Measurements from ENCODE around the gene NCBP3.
"Not testable (repeated sequence)": the region's sequence is repeated elsewhere in the genome, so short reads cannot be mapped to it uniquely, and the experiment has no call there.

Gene NCBP3

DNA sequence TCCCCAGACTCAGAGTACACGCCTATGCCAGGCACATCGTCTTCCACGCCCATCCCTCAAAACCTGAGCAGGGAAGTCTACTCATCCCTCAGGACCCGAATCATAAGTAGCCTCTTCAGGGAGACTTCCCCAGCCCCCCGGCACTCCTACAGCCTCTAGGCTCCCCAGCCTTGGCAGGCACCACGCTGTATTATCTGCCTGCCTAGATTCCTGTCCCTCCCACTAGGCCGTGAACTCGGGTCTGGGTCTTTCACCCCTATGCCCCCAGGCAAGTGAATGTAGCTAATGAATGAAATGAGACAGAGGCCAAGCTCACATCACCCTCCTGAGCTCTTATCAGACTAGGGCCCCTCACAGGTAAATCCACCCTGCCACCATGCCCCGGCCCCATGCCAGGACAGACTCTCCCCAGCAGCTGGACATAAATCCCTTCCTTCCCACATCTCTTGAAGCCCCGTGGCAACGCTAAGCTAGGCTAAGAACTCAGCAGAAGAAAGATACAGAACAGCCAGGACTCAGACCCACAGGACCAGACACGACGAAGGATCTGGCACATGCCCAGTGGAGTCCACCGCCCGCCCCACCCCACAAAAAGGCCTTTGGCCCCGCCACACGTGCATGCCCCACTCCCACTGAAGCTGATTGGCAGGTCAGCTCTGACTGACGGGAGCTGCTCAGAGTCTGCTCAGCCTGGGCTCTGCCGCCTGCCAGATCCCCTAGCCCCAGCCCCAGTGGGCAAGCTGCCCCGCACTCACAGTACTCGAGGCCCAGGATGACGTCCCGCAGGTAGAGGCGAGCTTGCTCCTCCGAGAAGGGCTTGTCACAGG lies 33.8 kb upstream of the NCBP3 start:
- no peak for DNase-seq

DNA sequence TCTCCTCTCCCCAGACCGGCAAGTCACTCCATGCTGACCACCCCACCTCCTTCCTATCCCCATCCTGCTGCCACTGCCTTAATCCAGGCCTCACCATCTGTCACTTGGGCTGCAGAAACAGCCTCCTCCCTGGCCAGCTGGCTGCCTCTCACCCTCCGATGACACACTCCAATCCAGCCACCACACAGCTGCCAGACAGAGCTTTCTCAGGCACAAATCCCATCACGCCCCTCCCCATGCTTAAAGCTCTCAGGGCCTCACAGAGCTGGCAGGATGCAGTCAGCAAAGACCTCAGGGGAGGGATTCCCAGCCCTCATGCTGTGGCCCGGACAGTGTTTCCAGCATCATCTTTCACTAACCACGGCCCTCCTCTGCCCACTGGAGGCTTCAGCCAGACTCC lies 33.1 kb upstream of the NCBP3 start:
- no peak for DNase-seq

DNA sequence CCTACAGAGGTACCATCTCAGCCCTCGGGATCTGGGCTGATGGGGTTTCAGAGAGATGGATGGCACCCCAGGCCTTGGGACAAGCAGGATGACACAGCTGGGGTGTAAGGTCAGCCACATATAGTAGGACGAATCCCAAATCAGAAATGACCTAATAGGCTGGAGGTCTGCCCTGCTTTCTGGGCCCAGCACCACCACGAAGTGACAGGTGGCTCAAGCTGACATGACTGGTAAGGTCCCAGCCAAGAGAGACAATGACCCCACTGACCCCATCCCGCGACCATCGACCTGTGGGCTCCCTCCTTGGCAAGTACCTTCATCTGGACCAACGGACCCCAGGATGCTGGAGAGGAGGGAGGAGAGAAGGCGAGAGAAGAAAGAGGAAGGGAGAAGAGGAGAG lies 31.2 kb upstream of the NCBP3 start:
- DNase-seq, result no peak

DNA sequence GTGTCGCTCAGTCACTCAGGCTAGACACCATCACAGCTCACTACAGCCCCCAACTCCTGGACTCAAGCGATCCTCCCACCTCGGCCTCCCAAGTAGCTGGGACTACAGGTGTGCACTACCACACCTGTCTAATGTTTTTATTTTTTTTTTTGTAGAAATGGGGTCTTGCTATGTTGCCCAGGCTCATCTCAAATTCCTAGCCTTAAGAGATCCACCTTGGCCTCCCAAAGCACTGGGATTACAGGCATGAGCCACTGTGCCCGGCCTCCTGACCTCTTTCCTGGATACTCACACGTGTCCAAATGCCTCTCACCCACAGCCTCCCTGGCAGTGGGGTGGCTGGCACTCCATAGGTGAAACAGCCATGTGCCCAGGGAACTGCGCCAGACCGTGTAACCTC lies 29.3 kb upstream of the NCBP3 start:
- DNase-seq, result no peak

DNA sequence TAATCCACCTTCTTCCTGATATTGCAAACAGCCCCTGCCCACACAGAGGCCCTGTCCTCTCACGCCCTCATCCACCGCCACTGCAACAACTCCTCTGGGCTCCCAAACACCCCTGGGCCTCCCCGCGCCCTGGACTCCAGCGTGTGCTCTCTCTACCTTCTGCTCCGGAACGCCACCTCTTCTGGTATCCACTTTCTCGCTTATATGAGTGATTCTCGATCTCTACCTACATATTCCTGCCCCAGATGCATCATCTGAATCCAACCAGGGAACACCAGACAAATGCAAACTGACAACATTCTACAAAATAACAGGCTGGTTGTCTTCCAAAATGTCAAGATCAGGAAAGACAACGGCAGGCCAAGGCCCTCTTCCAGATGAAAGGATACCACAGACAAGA lies 27.8 kb upstream of the NCBP3 start:
- DNase-seq, result no peak

DNA sequence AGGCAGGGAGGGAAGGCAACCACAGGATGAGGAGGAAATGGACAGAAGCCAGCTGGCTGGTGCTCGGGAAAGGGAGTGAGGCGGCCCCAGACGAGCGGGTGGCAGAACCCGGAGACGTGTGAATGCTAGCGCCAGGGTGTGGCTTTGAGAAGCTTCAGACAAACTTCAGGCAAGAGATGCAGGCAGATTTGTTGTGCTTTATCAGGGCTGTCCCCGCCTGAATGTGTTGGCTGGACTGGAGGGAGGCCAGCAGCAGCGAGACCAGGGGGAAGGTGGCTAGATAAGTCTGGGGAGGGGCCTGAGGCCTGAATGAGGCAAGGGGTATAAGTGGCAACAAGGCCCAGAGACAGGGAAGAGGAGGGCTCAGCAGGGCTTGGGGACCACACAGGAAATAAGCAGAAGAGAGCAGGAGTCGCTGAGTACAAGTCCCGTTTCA lies 24.8 kb upstream of the NCBP3 start:
- peak; percentile 68 for DNase-seq

DNA sequence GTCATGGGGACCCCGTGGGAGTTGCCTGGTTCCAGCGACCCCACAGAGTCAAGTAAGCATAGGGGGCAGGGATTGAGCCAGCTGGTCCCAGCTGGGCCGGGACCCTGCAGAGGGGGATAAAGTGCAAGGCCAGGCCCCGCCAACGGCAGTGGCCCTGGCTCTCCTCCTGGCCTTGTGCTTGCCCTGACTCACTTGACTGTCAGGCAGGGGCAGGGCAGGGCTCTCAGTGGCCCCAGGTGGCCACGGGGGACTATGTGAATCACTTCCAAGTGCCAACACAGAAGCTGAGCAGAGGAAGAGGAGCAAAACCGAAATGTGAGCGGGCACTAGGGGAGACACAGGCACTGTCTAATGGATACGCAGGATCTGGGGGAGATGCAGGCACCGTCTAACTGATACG lies 21.6 kb upstream of the NCBP3 start:
- DNase-seq, result no peak

DNA sequence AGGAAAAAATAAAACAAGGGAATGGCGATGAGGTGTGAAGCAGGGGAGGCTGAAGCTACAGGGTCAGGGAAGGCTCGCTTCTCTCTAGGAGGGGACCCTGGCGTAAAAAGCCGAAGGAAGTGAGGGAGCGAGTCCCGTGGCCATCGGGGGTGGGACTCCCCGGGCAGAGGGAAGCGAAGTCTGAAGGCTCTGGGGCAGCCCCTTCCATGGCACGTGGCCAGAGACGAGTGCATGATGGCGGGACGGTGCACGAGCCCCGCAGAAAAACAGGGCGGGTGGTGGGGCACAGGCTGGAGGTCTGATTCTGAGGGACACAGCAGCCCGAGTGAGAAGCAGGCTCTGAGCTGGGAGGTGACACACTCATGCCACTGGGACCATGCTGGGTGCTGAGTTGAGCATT lies 21.1 kb upstream of the NCBP3 start:
- DNase-seq, result no peak

DNA sequence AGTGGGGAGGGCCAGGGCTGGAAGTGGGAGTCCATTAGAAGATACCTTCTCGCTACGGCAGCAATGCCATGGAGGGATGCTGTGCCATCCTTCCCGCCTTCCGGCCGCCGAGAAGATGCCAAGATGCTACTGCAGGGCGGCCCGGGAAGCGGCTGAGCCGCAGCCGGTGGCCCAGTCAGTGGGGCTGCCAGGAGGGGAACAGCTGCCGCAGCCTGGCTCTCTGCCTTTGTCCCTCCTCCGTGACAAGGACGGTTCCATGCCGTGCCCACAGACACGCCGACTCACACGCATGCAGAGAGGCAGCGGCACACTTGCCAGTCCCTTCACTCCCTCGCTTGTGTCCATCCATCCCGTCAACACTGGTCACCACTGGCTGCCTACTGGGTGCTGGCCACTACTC lies 20.2 kb upstream of the NCBP3 start:
- no peak for DNase-seq

DNA sequence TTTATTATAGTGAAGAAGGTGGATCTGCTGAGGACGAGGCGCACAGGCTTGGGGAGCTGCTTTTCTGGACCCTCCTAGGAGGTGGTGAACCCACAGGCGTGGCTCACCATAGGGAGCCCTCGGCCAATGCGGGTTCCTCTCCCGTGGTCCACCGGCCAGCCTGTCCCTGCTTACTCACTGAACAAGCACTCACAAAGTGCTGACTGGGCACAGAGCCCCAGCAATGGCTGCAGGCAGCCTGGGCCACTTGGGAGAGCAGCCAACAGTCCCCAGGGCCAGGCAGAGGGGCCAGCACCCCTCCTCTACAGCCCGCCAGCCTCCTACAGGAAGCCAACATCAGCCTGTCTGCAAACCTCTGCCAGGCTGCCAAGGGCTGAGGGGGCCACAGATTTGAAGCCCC lies 19.1 kb upstream of the NCBP3 start:
- no peak for DNase-seq

DNA sequence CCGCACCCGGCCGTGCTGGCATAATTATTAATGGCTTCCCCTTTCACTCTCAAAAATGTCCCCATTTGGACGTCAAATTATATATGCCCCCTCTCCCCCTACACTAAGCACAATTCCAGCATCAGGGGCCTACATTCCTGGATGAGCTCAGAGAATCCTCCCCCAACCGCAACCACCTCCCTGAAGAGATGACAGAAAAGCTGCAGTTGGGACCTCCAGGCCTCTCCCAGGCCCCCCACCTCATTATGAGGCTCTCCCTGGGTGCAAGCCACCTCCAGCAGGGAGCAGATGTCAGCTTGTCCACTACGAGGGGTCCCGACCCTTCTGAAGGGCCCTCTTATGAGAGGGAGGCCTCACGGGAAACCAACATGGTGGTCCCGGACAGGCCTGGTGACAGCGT lies 18.5 kb upstream of the NCBP3 start:
- DNase-seq, result no peak

DNA sequence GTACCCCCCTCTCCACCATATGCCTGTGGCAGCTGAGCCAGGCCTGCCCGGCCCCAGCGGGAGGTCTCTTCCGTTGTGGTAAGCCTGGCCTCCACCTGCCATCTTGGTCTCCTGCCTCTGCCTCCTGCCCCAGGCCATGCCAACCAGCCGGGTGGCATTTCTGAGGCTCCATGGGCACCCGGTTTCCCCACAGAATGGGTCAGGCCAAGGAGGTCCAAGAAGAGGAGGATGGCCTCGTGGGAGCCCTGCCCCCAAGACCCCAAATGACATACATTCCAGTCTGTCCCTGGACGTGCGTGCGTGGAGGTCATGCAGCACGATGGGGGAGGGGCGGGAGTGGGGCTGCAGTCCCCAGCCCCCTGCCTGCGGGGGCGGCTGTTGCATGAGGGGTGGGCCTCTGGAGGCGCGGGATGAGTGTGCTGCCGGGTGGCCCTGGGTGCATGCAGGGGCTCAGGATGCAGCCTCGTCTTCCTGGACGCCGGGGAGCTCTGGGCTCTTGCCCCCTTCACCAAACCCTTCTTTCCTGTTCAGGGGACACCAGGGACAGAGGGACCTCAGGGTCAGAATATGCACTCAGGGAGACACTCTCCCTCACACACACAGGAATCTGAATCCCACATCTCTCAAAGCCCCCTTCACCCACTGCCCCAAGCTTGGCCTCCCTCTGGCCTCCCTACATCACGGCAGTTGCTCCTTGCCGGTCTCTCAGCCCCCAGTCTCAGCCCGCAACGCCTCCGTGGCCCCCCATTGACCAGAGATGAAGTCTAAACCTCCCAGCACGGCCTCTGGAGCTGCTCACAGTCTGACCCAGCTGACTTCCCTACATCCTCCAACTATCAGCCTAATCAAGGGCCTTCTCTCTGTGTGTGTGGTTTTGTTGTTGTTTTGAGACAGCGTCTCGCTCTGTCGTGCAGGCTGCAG lies 16.0 kb upstream of the NCBP3 start:
- no peak for DNase-seq

DNA sequence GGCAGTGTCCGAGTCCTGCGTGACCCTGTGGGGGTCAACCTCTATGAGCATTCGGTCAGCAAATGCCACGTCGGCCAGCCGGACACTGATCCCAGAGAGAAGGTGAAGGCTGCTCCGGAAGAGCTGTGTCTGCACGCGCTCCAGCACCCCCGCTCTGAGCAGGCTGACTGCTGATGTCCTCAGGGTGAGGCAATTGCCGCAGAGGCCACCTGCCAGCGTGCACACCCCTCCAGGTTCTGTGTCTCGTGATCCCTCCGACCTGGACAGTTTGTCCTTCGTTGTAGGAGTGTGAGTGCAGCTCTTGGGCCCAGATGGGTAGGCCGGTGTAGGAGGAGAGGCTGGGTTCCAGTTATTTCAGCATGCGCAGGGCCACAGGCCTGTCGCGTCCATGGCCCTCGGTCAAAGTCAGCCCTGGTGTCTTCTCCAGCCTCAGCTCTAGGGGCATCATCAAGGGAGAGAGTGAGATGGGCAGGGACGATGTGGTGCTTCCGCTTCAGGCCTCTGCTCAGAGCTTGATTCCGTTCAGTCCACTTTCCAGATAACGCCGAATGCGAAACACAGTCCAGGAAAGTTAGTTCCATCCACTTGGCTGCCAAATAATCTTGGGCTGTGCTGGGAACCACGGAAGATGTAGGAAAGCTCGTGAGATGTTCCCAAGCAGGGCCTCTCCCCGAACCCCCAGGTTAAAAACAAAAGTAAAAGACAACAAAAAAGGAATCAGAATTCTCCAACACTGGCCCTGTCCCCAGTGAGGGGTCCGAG lies 15.1 kb upstream of the NCBP3 start:
- no peak for DNase-seq

DNA sequence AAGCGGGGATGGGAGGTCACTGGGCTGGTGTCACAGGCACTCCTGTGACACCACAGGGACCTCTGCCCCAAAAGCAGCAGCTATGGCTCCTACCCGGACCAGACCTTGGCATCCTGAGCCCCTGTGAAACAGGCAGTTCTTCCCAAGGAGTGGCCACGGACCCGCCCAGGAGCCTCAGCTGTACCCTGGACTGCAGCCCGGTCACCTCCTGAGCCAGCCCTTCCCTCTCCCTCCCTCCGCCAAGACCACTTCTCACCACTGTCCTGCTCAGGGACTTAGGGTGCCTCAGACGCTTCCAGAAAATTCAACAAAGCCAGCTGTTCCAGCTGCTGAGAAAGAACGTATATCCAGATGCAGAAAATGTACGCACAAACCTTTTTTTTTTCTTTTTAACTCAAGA lies 13.9 kb upstream of the NCBP3 start:
- no peak for DNase-seq

DNA sequence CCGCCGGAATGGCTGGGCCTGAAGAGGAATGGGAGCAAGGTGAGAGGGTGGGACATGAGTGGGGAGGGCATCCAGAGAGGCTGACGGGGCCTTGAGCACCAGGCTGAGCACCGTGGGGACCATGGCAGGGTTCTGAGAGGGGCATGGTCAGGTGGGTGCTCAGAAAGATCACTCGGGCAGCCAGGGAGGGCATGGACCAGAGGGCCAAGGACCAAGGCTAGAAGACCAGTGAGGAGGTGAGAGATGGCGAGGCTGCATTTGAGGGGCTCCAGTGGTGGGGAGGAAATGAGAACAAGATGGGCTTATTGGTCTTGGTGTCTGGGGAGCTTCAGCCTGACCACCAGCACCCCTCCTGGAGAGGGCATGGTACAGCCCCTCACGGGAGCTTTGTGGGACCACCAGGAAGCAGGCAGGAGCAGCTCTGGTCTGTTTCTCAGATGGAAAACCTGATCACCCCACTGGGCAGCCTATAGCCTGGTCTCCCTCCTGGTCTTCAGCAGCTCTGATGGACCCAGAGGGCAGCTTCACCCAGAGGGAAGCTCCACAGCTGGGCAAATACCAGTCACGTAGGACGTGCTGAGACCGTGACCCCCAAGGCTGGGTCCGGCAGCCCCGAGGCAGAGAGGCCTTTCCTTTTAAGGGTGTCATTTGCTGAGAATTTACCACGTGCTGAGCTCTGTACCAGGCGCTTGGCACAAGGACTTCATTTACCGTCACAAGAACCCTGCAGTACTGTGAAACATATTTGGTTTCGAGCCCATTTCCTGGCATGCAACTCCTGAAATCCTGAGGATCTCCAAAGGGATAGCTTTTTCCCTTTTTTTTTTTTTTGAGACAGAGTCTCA lies 11.4 kb upstream of the NCBP3 start:
- DNase-seq, result no peak

DNA sequence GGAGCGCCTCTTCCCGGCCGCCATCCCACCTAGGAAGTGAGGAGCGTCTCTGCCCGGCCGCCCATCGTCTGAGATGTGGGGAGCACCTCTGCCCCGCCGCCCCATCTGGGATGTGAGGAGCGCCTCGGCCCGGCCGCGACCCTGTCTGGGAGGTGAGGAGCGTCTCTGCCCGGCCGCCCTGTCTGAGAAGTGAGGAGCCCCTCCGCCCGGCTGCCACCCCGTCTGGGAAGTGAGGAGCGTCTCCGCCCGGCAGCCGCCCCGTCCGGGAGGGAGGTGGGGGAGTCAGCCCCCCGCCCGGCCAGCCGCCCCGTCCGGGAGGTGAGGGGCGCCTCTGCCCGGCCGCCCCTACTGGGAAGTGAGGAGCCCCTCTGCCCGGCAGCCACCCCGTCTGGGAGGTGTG lies 8.2 kb upstream of the NCBP3 start:
- DNase-seq, result not testable (repeated sequence)

DNA sequence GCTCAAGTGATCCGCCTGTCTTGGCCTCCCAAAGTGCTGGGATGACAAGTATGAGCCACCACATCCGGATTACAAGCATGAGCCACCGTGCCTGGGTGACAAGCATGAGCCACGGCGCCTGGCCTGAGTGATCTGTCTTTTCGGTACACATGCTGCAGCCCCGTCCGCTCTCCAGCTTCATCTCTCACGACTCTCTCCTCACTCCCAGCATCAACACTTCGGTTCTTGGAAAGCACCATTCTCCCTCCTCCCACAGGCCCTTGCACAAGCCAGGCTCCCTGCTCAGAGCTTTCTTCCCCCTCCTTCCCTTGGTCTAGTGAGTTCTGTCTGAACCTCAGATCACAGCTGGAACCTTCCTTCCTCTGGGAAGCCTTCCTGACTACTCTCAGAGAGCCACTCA lies 6.5 kb upstream of the NCBP3 start:
- no peak for DNase-seq

DNA sequence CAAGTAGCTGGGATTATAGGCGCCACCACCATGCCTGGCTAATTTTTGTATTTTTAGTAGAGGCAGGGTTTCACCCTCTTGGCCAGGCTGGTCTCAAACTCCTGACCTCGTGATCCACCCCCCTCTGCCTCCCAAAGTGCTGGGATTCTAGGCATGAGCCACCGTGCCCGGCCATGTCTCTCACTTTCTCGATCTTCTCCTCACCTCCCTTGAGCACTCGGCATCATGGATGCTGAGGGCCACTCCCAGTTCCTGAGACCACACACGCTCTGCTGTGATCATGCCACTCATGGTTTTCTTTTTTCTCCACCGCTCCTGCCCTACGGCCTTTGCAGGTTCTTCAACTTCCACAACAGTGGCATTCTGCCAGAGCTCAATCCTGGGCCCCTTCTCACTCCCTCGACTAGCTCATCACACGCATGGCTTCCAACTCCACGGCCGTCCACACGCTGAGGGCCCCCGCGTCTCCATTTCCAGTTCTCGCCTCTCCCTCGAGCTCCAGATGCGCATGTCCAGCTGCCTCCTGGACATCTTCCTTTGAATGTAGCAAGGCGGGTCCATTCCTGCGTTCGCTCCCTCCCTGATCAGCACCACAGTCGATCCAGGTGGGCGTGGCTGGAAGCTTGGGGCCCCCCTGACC lies 5.5 kb upstream of the NCBP3 start:
- no peak for DNase-seq

DNA sequence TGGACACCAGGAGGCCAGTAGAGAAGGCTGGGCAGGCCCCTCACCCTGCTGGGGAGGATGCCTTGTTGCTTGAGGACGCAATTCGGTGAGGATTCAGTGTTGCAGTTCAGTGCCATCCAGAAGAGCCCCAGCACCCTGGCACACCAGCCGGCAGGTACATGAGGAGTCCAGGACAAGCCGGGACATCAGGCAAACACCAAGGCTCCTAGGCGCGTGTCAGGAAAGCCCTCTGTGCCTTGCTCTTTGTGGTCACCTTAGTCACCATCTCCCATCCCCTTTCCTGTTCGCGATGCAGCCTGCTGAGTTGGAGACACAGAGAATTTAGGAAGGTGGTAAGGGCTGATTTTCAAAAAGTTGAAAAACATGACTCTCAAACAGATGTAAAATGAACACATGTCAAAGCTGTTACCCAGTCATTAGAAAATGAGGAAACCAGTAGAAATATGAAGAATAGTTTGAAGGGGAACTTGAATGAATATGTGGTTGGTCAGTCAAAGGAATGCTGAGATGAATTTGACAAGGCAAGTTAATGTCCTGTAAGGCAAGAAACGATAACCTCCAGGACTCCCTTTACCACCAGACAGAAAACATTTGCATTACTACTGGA lies 2.3 kb upstream of the NCBP3 start:
- DNase-seq, result no peak

DNA sequence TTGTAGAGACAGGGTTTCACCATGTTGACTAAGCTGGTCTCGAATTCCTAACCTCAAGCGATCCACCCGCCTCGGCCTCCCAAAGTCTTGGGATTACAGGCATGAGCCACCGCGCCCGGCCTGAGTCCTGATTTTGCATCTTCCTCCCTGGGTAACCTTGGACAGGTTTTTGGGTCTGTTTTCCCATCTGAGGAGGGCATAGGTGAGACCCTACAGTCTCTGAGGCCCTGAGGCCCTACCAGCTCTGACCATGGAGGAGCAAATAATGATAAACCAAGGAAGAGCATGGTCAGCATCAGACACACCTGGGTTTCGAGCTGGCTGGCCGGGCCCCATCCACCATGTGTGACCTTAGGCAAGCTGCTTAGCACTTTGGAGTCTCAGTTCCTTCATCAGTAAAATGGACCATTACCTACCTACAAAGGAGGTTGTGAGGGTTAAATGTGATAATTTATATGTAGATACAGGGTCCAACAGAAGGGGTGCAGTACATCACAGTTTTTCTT lies 1.2 kb upstream of the NCBP3 start:
- DNase-seq, result no peak

DNA sequence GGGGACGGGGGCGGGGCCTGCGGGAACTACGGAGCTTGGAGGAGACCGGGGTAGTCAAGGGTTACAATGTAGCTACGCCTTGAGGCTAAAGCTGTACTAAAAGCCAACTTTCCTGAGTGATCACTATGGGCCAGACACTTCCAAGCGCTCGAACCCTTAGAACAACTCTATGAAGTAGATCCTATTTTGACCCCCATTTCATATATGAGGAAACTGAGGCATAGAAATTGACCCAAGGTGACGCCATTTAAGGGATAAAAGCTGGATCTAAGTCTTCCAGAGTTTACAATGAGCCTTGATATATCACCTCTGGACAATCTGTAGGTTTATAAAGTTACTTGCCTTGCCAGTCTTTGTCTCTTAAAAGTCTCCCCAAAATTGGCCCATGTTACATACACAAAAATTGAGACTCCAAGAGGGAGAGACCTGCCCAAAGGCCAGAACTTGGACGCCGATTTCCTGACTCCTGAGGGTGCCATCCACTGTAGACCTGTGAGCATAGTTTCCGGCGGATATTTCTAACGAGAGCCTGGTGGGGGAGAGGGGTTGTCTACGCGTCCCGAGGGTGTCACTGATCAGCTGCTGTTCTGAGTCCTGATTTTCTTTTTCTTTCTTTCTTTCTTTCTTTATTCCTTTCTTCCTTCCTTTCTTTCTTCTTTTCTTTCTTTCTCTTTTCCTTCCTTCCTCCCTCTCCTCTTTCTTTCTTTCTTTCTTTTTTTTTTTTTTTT lies 555 bp upstream of the NCBP3 start:
- DNase-seq, result no peak
